ENCODE measurements around the gene PAX4.

Gene PAX4, protein sequence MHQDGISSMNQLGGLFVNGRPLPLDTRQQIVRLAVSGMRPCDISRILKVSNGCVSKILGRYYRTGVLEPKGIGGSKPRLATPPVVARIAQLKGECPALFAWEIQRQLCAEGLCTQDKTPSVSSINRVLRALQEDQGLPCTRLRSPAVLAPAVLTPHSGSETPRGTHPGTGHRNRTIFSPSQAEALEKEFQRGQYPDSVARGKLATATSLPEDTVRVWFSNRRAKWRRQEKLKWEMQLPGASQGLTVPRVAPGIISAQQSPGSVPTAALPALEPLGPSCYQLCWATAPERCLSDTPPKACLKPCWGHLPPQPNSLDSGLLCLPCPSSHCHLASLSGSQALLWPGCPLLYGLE

DNA sequence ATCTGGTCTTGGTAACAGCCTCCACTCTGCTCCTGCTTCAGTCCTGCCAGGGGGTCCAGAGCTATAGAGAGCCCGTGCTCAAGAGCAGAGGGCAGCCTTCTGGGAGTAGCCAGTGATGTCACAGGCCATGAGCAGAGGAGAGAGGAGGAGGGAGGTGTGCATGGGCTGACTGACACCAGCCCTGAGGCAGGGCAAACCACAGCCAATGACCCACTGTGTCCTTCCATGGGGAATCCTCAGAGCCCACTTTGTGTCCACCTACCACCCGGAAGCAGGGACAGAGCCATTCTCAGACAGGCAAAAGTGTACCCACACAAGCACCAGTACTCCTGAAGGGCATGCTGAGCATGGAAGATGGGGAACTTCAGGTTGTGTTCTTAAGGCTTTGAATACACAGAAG lies at the start of gene PAX4:
TSS of gene PAX4 (minus strand) at position 101 of the 400 bp plus-strand sequence. CDS start 2,214 bp downstream, outside the sequence.
- in situ Hi-C loops (cut with MboI; ENCODE audit: low sequenced_read_pairs), result no loop called here

DNA sequence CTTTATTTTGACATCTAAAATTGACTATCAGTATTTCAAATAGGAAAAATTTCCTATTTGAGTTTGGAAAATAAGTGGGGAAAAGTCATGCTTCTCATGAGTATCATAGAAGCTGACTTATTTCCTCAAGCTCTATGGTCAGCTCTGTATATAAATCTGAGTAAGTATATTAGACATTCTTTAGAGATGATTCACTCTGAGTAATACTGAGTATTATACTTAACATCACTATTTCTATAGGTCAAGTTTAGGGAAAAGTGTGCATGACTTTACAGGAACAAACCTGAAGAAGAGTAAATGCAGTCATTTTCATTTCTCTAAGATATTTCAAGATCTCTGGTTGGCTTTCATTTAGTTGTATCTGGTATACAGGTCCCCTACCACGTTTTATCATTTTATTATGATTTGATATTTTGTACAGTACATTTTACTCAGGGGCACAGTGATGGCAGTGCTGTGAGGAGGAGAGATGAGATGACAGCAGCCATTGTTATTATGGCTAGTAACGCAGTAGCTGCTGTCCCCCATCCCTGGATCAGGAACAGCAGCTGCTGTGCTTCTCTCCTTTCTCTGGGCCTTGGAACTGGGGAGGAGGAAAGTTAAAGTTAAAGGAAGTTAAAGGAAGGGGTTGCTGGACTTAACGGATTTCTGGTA lies 49.2 kb upstream of the PAX4 start:
- in situ Hi-C loops (cut with MboI; ENCODE audit: low sequenced_read_pairs), result no loop called here

DNA sequence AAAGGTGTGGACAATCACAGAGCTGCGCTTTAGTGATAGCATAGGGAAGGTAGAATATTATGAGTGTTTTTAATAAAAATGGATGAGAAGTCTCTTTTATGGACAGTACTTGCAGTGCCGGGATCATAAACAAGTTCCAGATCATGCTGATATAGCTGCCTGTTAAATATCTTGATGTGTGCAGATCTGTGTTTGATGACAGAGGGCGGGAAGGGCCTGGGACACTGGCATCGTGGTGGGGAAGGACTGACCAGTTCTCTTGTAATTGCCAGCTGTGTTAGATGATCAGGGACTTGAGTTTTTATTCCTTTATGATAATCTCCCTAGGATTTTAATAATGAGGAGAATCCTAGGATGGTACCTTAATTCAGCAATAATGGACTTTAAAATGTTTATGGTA lies 48.7 kb upstream of the PAX4 start:
- in situ Hi-C loops (cut with MboI; ENCODE audit: low sequenced_read_pairs), result no loop called here

DNA sequence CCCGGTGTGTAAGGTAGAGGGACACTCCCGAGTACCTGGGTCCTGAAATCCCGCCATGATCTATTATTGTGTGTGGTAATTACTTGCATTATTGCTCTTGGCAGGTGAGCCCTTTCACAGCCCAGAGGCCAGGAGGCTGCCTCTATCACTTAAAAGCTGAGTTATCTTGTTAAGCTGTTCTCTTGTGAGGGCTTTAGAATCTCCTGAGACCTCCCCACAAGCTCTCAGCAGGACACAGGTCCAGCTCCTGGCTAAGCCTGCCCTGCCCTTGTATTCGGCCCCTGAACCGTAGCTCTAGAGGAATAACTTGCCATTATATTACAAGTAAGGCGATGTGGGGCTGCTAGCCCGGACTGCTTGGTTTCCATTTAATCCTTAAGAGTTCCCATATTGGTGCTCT lies 48.0 kb upstream of the PAX4 start:
- in situ Hi-C loops (cut with MboI; ENCODE audit: low sequenced_read_pairs), result no loop called here

DNA sequence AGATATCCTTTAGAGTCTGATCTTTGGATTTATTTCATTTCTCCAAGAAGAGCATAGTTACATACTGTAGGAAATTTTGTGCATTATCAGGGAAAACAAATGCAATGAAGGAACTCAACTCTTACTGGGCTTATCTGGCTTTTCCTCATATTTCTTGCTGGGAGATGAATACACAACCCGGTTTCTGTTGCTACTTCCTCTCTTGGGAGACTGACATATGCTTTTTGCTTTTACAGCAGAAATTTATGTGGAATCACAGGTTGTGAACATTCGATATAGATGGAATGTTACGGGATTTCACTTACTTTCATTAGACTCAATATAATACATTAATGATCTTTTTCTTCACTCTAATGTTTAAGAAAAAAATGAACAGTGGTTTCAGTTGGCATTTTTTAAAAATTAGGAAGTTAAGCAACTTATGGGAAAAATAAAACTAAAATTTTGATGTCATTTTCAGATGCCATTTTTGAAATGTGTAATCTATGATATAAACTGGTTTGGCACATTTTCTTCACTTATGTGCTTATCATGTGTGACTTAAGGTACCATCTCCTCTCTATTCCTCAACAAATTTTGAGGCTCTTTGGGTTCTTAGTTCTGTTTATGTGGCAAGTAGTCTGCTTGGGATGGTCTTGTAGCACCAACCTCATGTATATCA lies 41.2 kb upstream of the PAX4 start:
- in situ Hi-C loops (cut with MboI; ENCODE audit: low sequenced_read_pairs), result no loop called here

DNA sequence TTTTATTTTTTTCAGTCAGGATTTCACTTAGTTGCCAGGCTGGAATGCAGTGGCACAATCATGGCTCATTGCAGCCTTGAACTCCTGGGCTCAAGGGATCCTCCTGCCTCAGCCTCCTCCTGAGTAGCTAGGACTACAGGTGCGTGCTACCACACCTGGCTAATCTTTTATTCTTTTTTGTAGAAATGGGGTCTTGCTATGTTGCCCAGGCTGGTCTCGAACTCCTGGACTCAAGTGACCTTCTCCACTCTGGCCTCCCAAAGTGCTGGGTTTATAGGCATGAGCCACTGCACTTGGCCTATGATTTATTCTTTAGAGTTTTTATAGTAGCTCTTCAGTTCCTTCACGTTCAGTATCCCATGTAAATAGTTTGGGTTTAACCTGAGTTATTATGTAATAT lies 39.6 kb upstream of the PAX4 start:
- in situ Hi-C loops (cut with MboI; ENCODE audit: low sequenced_read_pairs), result no loop called here

DNA sequence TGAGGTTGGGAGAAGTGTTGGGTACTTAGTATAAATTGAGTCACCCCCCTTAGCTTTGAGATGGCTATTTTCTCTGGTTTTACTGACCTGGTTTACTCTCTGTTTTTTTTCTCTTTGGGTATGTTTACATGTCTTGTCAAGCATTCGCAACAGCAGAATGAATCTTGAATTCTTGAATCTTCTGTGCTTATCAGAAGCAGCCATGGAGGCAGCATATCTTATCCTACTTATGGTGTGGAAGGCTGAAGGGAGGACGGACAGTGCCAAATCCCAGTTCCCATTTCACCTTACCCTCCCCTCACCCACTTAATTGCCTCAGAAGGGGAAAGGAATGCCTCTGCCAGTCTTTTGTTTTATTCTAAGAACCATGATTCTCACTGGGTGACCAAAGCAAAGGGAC lies 37.8 kb upstream of the PAX4 start:
- in situ Hi-C loops (cut with MboI; ENCODE audit: low sequenced_read_pairs), result no loop called here

DNA sequence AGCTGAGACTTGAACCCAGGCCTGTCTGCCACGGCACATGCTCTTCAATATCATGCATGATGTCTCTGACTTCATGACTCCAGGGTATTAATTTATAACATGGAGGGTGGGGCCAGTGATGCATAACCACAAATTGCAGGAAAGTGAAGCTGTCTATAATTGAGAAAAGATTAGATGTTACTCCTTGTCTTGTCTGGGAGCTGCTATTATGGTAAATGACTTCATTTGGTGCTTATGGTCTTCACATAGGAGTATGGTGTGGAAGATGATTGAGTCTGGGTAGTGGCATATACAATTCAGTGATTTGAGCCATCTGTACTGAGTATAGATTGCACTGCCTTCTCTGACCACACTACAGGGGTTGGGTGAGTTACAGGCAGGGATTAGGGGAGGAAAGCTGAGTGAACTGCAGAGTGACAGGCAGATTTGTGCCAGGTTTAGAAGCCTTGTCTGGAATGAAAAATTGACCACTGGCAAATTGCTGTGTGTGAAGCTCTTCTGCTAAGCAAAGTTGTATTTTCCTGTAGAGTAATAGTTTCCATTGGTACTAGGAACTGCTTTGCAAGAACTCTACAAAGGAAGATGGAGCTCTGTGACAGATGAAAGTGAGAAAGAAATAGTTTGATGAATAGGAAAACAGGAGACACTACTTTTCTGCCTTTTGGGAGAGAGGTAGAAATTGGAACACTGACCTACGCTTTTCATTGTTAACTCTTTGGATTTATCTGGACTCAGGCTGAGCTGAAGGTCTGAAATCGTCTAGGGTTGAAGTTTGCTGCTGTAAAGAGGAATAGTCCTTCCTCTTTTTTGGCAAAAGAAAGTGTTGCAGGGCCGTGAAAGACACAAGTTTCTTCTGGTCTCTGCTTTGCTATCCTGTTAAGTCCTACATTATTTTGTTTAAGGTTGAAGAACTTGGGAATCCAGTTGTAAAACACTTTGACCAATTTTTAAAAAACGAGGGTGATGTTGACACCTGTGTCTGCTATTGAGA lies 36.8 kb upstream of the PAX4 start:
- in situ Hi-C loops (cut with MboI; ENCODE audit: low sequenced_read_pairs), result no loop called here

DNA sequence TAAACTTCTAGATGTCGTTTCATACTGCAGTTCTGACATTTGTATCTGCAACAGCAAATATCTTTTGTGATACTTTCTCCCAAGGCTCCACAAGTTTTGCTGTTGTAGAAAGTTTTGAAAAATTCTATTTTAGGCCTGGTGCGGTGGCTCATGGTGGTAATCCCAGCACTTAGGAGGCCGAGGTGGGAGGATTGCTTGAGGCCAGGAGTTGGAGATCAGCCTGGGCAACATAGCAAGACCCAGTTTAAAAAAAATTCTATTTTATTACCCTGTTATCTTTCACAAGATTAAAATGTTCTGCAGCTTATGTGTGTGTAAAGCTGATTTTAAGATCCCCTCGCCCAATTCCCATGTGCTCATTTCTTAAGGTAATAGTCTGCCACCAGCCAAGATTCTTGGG lies 35.5 kb upstream of the PAX4 start:
- in situ Hi-C loops (cut with MboI; ENCODE audit: low sequenced_read_pairs), result no loop called here

DNA sequence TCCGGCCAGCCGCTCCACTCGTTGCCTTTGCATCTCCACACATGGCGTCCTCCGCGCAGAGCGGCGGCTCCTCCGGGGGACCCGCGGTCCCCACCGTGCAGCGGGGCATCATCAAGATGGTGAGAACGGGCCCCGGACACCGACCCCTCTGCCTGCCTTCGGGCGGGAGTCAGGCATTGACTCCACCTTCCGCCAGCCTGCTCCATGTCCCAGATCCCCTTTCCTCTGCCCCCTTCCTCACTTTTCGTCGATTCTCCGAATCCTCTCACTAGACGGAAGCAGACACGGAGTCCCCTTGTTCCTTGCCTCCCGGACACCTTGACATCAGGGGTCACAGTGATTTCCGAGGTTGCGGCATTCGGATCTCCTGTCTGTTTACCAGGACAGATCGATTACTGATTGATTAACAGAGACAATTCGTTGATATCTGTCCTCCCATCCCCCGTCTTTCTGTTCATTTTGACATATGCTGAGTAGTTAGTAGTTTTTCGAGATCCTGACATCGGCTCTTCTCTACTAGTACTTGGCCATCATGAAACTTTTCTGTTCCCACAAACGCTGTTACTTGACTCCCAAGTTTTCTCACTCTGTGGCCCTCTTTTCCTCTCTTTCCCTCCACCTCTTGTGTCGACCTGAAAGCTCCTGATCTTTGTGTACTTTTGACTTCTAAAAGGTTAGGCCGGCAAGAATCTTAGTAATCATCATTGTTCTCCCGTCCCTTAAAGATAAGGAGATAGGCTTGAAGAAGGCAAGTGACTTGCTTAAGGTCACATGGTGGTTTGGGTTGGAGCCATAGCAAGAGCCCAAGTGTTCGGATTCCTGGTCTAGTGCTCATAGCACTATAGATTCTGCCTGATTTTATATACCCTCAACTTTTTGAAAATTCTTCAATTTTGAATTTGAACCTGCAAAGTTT lies 34.6 kb upstream of the PAX4 start:
- in situ Hi-C loops (cut with MboI; ENCODE audit: low sequenced_read_pairs), result no loop called here

DNA sequence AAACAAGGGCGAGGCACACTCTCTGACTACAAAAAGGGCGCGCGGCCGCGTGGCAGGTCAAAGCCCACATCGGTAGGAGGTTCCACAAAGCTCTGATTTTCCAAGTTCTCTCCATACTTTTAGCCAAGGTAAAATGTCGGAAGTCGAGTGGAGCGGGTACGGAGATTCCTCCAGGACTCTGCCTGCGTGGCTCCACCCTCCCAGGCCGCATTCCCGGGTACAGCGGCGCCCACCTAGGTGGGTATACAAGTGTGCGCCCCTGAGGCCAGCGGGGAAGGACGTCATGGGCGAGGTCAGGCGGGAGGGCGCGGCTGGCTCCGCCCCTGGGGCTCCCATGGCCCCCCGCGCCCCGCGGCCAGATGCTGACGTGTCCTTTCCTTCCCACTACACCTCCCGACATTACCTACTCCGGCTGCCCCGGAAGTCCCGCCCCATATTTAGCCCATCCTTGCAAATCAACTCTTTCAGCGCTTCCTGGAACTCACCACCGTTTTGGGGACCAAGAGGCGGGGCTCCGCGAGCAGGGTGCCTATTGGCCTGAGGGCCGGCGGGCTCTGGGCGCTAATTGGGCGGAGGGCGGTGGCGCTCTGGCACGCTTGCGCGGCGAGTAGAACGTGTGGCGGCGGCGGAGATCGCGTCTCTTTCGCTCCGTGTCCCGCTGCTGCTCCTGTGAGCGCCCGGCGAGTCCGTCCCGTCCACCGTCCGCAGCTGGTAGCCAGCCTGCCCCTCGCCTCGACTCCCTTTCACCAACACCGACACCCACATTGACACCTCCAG lies 33.8 kb upstream of the PAX4 start, which contains the start of gene SND1:
TSS of gene SND1 (plus strand) at position 639 of the 777 bp plus-strand sequence. CDS start 180 bp downstream, outside the sequence.
- in situ Hi-C loops (cut with MboI; ENCODE audit: low sequenced_read_pairs), result no loop called here

DNA sequence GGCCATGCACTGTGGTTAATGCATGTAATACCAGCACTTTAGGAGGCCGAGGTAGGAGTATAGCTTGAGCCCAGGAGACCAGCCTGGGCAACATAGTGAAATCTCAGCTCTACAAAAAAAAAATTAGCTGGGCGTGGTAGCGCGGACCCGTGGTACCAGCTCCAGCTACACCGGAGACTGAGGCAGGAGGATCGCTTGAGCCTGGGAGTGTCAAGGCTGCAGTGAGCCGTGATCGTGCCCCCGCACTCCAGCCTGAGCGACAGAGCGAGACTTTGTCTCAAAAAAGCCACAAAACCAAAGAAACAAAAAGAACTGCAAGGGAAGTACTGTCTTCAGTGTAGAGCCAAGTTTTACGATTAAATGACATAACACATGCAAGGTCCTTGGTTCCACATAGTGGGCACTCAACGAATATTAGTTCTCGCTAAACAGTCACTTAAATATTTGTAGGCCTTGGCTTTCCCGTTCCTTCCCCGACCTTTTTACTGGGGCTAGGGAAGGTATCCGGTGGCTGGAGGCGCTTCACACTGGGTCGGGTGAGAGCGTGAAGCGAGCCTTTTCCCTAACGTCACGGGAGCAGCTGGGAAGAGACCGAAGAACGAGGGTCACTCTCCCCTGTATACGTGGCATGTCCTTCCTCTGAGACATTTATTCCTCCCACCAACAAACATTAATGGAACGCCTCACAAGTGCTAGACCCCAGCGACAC lies 33.1 kb upstream of the PAX4 start:
- in situ Hi-C loops (cut with MboI; ENCODE audit: low sequenced_read_pairs), result no loop called here

DNA sequence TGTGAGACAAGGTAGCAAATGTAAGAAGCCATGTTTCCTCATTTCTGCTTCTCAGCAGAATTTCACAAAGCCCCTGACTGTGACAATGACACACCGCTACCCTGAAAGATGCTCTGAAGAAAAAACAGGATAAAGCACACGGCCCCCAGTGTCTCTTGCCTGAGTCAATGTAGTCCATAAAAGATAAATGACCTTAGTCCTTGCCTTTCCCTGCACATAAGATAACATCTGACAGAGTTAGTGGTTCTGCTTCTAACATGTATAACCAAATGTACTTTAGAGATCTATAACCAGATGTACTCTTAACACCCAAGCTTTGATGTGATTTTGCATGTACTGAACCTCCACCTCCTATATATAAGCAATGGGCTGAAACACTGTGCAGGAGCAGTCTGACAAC lies 31.0 kb upstream of the PAX4 start:
- in situ Hi-C loops (cut with MboI; ENCODE audit: low sequenced_read_pairs), result no loop called here

DNA sequence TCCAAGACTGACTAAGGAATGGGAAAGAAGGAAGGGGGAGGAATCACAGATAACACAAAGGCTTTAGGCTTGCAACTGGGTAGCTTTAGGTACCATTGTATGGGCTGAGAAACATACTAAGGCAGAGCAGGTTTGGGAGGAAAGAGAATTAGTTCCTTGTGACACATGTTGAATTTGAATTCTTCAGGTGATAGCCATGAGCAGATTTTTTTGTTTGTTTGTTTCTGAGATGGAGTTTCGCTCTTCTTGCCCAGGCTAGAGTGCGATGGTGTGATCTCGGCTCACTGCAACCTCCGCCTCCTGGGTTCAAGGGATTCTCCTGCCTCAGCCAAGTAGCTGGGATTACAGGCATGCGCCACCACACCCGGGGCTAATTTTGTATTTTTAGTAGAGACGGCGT lies 29.7 kb upstream of the PAX4 start:
- in situ Hi-C loops (cut with MboI; ENCODE audit: low sequenced_read_pairs), result no loop called here

DNA sequence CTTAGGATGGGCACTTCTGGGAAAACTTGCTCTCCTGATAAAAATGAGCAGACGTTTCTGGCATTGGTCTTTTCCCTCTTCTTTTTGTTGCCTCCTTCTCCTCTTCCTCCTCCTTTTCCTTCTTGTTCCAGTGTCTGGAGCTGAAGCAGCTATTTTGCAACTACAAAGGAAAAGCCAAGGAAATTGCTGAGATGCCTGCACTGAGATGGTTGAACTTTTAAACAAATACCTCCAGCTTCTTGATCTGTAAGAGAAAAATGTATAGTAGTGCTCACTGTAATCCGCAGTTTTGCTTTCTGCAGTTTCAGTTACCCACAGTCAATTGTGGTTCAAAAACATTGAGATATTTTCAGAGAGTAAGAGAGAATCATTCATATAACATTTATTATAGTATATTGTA lies 26.5 kb upstream of the PAX4 start:
- in situ Hi-C loops (cut with MboI; ENCODE audit: low sequenced_read_pairs), result no loop called here

DNA sequence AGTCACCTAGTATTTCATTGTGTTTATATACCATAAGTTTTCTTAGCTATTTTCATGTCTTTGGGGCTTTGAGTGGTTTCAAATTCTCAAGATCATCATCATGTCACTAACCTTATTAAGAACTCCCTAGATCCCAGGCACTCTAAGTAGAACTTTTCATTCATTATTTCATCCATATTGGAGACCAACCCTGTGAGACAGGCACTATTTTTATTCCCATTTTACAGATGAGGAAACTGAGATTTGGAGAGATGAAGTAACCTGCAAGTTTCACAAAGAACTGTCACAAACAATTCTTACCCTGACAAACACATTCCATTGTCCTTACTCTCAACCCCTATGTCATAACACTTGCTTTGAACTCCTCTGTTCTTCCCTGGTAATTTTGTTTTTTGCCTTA lies 20.3 kb upstream of the PAX4 start:
- in situ Hi-C loops (cut with MboI; ENCODE audit: low sequenced_read_pairs), result no loop called here

DNA sequence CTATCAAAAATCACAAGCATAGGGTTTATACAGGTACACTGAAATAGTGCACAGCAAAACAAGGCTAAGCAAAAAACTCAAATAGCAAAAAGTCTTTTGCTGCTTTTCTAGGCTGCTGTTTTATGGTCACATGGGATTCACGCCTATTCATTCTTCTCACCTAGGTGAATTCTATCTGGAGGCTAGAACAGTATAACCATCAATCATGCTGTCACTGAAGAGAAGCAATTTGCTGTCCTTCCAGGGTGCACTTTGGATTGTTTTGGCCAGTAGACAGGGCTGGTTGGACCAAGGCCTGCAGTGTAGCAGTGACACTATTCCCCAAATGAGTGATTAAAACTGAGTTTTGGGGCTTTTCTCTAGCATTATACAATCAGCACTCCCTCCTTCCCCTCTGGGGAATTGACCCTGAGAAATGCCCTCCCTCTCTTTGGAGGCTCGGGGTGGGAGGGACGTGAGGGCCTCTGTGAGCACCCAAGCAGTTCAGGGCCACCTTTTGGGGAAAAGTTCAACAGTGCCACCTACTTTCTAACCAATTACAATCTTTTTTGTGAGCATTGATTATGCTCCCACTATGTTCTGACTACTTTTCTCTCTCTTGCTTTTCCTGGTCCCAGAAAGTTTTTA lies 17.8 kb upstream of the PAX4 start:
- in situ Hi-C loops (cut with MboI; ENCODE audit: low sequenced_read_pairs), result no loop called here

Data from HL-60/S4 treated with phorbol 12-myristate 13-acetate at 8.2 ng/mL for 4 days and 3 days (cell line).